ENCODE data around the gene MAP3K2.
"Not testable (repeated sequence)": the region's sequence is repeated elsewhere in the genome, so short reads cannot be mapped to it uniquely, and the experiment has no call there.

The MAP3K2 gene

GRCh38 chr2:127381762-127382161 lies 6.0 kb downstream of the MAP3K2 start:
- DNase-seq (ENCODE audit: low spot score), result no peak

- no peak for DNase-seq (ENCODE audit: low spot score)
Measured at GRCh38 chr2:127379712-127380355, 7.9 kb downstream of the MAP3K2 start.

GRCh38 chr2:127378720-127379119 lies 9.1 kb downstream of the MAP3K2 start:
- DNase-seq (ENCODE audit: low spot score), result no peak

- DNase-seq (ENCODE audit: low spot score), result peak; percentile 8
Measured at GRCh38 chr2:127377262-127377661, 10.5 kb downstream of the MAP3K2 start.

GRCh38 chr2:127376257-127376656 lies 11.5 kb downstream of the MAP3K2 start:
- no peak for DNase-seq (ENCODE audit: low spot score)

GRCh38 chr2:127373362-127374083 lies 14.3 kb downstream of the MAP3K2 start:
- DNase-seq (ENCODE audit: low spot score), result no peak

- DNase-seq (ENCODE audit: low spot score), result no peak
Measured at GRCh38 chr2:127371037-127371436, 16.7 kb downstream of the MAP3K2 start.

- DNase-seq (ENCODE audit: low spot score), result no peak
Measured at GRCh38 chr2:127370010-127370409, 17.8 kb downstream of the MAP3K2 start.

GRCh38 chr2:127365211-127365643 lies 22.5 kb downstream of the MAP3K2 start:
- DNase-seq (ENCODE audit: low spot score), result no peak

GRCh38 chr2:127362971-127363370 lies 24.8 kb downstream of the MAP3K2 start:
- peak; percentile 10 for DNase-seq (ENCODE audit: low spot score)

- DNase-seq (ENCODE audit: low spot score), result no peak
Measured at GRCh38 chr2:127361929-127362885, 25.6 kb downstream of the MAP3K2 start.

- no peak for DNase-seq (ENCODE audit: low spot score)
Measured at GRCh38 chr2:127360242-127360641, 27.5 kb downstream of the MAP3K2 start.

GRCh38 chr2:127359520-127359919 lies 28.3 kb downstream of the MAP3K2 start:
- no peak for DNase-seq (ENCODE audit: low spot score)

- DNase-seq (ENCODE audit: low spot score), result no peak
Measured at GRCh38 chr2:127358971-127359370, 28.8 kb downstream of the MAP3K2 start.

GRCh38 chr2:127358044-127358443 lies 29.7 kb downstream of the MAP3K2 start:
- DNase-seq (ENCODE audit: low spot score), result no peak

GRCh38 chr2:127357591-127357990 lies 30.2 kb downstream of the MAP3K2 start:
- no peak for DNase-seq (ENCODE audit: low spot score)

- DNase-seq (ENCODE audit: low spot score), result no peak
Measured at GRCh38 chr2:127356531-127356930, 31.2 kb downstream of the MAP3K2 start.

- DNase-seq (ENCODE audit: low spot score), result no peak
Measured at GRCh38 chr2:127355407-127356008, 32.3 kb downstream of the MAP3K2 start.

- DNase-seq (ENCODE audit: low spot score), result not testable (repeated sequence)
Measured at GRCh38 chr2:127353873-127354676, 33.7 kb downstream of the MAP3K2 start.

GRCh38 chr2:127353223-127353622 lies 34.6 kb downstream of the MAP3K2 start:
- DNase-seq (ENCODE audit: low spot score), result not testable (repeated sequence)

- DNase-seq (ENCODE audit: low spot score), result no peak
Measured at GRCh38 chr2:127351603-127352002, 36.2 kb downstream of the MAP3K2 start.

All from AG08395 (cell line).